Activated naive CD8-positive, alpha-beta T cell treated with anti-CD3 and anti-CD28 coated beads, Interleukin-2, amount 50 U/mL, for 24 hours (primary cell): ENCODE data around the gene PACSIN1.

Source experiments
- ATAC-seq: fragments of 150-1000 bp; cut with Tn5 transposase; one replicate; pipeline ENCODE4 v1.10.0; 2021
- DNase-seq: peaks from one replicate; pipeline ENCODE4 v3.0.0; 2021
- H3K27ac Mint-ChIP-seq: one replicate; pipeline ENCODE4 v1.8.0; 2021; ENCODE audit warnings: mild to moderate bottlenecking, mixed read lengths
- H3K27me3 Mint-ChIP-seq: one replicate; pipeline ENCODE4 v1.8.0; 2021; ENCODE audit warnings: mixed read lengths
- H3K36me3 Mint-ChIP-seq: one replicate; pipeline ENCODE4 v1.8.0; 2021; ENCODE audit warnings: low read depth, mixed read lengths
- H3K4me1 Mint-ChIP-seq: one replicate; pipeline ENCODE4 v1.8.0; 2021; ENCODE audit warnings: mixed read lengths
- H3K4me3 Mint-ChIP-seq: one replicate; pipeline ENCODE4 v1.8.0; 2021; ENCODE audit warnings: mild to moderate bottlenecking, moderate library complexity, mixed read lengths
- H3K9me3 Mint-ChIP-seq: one replicate; pipeline ENCODE4 v1.8.0; 2021; ENCODE audit warnings: mixed read lengths

PACSIN1 gene

DNA sequence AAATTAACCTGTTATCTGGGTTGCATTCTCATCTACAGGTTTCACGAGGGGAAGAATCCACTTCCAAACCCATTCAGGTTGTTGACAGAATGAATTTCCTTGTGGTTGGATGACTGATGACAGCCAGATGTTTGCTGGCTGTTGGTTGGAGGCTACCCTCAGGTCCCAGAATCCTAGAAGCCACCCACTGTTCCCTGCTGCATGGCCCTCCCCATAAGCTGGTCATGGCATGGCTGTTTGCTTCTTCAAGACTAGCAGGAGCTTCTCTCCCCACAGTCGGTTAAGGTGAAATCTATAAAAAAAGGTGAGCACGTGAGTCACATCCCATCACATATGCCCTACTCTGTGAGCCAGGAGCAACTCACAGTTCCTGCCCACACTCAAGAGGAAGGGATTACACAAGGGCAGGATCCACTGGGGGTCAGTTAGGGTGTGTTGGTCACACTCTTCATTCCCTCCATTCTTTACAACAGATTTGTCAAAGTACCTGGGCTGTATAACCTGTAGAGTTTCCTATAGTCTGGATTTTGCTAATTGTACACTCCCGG lies 20.5 kb upstream of the PACSIN1 start:
- H3K36me3 Mint-ChIP-seq: no peaks in the 10 kb centered on the region
- no peak overlapping the region for H3K4me3 Mint-ChIP-seq
- no peaks in the 10 kb centered on the region for H3K27me3 Mint-ChIP-seq
- DNase-seq (no peak), ATAC-seq (no peak)
- no peaks in the 10 kb centered on the region for H3K9me3 Mint-ChIP-seq
- H3K27ac Mint-ChIP-seq: no peak overlapping the region
- H3K4me1 Mint-ChIP-seq: peaks cover 2% of the 10 kb centered on the region

DNA sequence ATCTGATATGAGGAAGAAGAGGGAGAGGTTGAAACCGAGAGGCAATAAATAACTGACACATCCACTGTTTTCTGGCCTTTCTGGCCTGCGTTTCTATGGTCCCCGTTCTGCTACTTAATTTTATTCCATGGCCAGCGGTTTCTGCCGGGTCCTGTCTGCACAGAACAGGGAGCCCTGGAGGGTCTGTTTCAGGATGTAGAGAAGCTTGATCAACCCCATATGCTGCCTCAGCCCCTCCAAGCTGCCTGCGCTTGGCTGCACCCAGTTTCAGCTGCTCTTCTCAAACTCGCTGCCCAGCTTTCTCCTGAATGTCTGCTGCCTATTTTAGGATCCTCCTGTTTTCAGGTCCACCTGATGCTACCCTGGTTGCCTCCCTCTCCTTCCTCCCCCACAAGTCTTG lies 18.5 kb upstream of the PACSIN1 start:
- no peak for DNase-seq
- no peak overlapping the region for H3K4me3 Mint-ChIP-seq

DNA sequence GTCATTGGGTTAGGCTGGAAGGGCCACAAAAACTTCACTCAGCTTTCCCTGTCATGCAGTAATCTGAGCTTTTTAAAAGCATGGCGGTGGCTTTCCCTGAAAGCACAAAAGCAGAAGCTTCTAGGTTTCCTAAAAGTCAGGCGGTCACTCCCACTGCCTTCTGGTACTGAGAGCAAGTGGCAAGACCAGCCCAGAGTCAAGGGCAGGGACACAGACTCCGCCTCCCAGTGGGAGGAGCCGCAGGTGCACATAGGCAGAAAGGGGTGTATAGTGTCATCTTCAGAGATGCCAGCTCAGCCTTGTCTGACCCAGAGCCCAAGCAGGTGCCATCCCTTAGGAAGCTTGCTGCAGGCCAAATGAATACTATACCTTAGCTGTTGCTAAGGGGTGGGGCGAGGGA lies 18.0 kb upstream of the PACSIN1 start:
- DNase-seq (no peak), ATAC-seq (no peak)
- Mint-ChIP-seq H3K36me3 (no peaks in the 10 kb centered on the region), H3K9me3 (peaks cover 4% of the 10 kb centered on the region), H3K4me1 (no peaks in the 10 kb centered on the region), H3K27ac (no peak overlapping the region), H3K4me3 (no peak overlapping the region), H3K27me3 (no peaks in the 10 kb centered on the region)

More for the DNA sequence above, 18.5 kb upstream of the PACSIN1 start:
- no peak for ATAC-seq
- no peaks in the 10 kb centered on the region for H3K36me3 Mint-ChIP-seq
- H3K9me3 Mint-ChIP-seq: peaks cover 4% of the 10 kb centered on the region
- no peaks in the 10 kb centered on the region for H3K4me1 Mint-ChIP-seq
- no peaks in the 10 kb centered on the region for H3K27me3 Mint-ChIP-seq
- no peak overlapping the region for H3K27ac Mint-ChIP-seq

DNA sequence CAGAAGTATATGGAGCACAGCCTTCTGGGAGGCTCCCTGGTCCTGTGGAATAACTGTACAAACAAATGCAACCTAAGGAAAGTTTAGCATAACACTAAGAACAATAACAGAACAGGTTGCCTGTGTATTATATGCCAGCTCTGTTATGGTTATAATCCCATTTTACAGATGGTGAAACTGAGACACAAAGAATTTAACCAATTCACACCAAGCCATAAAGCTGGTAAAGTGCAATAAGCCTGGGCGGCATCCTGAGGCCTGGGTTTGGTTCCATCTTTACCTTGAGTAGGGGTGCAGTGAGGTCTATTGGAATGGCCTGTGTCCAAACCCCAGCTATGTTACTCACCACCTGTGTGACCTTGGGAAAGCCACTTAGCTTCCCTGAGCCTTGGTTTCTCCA lies 14.7 kb upstream of the PACSIN1 start:
- H3K4me3 Mint-ChIP-seq: no peak overlapping the region
- no peak for ATAC-seq
- H3K27me3 Mint-ChIP-seq: no peaks in the 10 kb centered on the region
- H3K36me3 Mint-ChIP-seq: no peaks in the 10 kb centered on the region
- H3K9me3 Mint-ChIP-seq: peaks cover 4% of the 10 kb centered on the region
- H3K27ac Mint-ChIP-seq: no peak overlapping the region
- no peaks in the 10 kb centered on the region for H3K4me1 Mint-ChIP-seq
- DNase-seq: no peak

DNA sequence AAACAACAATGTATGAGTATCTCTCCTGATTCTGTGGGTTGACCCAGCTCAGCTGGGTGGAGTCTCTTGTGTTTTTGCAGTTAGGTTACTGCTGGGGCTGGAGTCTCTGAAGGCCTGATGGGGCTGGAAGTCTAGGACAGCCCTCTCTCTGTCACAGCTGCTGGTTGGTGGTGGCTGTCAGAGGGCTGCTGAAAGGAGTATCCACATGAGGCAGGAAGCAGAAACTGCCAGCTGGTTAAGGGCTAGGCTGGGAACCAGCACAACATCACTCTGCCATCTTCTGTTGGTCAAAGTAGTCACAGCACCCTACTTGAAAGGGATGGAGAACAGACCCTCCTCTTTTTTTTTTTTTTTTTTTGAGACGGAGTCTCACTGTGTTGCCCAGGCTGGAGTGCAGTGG lies 10.0 kb upstream of the PACSIN1 start:
- Mint-ChIP-seq H3K27me3 (no peaks in the 10 kb centered on the region), H3K4me1 (no peaks in the 10 kb centered on the region), H3K36me3 (no peaks in the 10 kb centered on the region), H3K4me3 (no peak overlapping the region), H3K27ac (no peak overlapping the region), H3K9me3 (peaks cover 4% of the 10 kb centered on the region)
- DNase-seq (no peak), ATAC-seq (no peak)

DNA sequence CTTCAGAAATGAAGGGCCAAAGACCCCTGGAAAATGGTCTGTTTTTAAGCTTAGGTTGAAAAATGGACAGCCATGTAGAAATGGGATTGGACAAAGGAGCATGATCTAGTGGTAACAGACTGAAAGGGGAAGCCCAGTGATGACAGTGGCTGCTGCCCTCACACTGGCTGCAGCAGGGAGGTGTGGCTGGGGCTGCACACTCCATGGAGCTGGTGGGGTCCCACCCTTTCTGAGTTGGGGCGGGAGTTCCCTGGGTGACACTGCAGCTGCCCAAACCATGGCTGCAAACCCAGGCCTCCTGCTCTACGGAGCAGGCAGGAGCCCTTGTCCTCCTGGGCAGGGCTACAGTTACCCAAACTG lies 8.5 kb upstream of the PACSIN1 start:
- Mint-ChIP-seq H3K27me3 (no peaks in the 10 kb centered on the region), H3K27ac (no peak overlapping the region)

DNA sequence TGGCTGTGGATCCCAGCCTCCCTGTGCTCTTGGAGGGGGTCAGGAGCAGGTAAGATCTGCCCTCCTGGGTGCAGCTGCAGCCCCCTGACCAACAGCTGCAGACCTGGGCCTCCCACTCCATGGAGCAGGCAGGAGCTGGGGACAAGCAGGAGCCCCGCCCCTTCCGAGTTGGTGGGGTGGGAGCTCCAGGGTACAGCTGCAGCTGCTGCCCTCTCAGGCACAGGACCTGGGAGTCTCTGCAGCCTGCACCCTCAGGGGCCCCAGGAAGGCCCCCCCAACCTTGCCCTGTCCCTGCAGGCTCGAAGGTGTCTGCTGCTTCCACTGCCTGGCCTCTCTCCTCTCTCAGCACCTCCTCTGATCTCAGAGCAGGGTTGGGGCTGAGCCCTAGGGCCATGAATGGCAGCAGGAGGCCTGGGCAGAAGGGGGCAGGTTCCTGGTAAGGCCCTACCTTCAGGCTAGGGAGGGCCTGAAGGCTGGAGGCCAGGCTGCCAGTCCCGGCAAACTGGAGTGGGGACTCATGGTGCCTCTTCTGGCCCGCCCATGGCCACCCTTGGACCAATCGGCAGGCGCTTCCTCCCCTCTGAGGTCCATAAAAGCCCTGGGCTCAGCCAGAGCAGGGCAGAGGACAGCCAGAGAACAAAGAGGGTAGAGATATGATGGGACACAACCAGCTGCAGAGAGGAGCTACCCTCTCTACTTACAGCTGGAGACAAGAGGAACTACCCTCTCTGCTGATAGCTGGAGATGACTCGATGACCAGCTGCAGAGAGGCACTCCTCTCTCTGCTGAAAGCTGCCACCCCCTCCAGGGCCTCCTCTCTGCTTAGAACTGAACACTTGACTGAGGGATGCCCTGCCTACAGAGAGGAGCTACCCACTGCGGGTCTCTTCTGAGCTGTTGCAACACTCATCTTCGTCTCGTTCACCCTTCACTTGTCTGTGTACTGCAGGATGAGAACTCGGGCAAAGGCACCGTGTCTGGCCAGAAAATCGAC lies 7.8 kb upstream of the PACSIN1 start:
- Mint-ChIP-seq H3K4me3 (no peak overlapping the region), H3K27me3 (no peaks in the 10 kb centered on the region), H3K36me3 (no peaks in the 10 kb centered on the region), H3K9me3 (no peaks in the 10 kb centered on the region), H3K4me1 (no peaks in the 10 kb centered on the region), H3K27ac (no peak overlapping the region)
- DNase-seq (no peak), ATAC-seq (no peak)

More for the DNA sequence above, 8.5 kb upstream of the PACSIN1 start:
- Mint-ChIP-seq H3K4me3 (no peak overlapping the region), H3K36me3 (no peaks in the 10 kb centered on the region), H3K4me1 (no peaks in the 10 kb centered on the region), H3K9me3 (no peaks in the 10 kb centered on the region)
- no peak for ATAC-seq
- DNase-seq: no peak

DNA sequence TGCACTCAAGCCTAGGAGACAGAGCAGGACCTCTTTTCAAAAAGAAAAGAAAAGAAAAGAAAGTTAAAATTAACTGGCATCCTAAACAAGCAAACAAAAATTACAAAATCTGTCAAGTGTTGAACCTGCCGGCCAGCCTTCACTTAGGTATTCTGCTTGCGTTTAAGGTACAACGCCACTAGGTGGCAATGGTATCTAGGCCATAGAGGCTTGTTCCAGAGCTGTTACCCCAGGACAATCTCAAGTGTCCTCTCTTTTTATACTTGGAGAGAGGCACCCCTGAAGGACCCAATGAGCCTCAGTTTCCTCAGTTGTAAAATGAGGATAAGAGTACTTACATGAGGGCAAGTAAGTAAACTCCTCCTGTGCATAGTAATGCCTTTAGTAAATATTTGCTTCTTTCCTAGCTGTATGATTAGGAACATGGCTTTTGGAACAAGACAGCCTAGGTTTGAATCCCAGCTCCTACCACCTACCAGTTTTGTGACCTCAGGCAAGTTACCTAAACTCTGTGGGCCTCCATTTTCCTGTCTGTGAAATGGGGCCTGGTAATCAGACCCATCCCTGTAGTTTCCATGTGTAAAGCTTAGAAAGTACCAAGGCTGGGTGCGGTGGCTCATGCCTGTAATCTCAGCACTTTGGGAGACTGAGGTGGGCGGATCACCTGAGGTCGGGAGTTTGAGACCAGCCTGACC lies 5.8 kb upstream of the PACSIN1 start:
- H3K27ac Mint-ChIP-seq: no peak overlapping the region
- DNase-seq (peak; percentile 42), ATAC-seq (peak; percentile 61)
- H3K36me3 Mint-ChIP-seq: no peaks in the 10 kb centered on the region
- H3K27me3 Mint-ChIP-seq: peaks cover 6% of the 10 kb centered on the region
- H3K4me3 Mint-ChIP-seq: no peak overlapping the region
- no peaks in the 10 kb centered on the region for H3K4me1 Mint-ChIP-seq
- H3K9me3 Mint-ChIP-seq: no peaks in the 10 kb centered on the region

DNA sequence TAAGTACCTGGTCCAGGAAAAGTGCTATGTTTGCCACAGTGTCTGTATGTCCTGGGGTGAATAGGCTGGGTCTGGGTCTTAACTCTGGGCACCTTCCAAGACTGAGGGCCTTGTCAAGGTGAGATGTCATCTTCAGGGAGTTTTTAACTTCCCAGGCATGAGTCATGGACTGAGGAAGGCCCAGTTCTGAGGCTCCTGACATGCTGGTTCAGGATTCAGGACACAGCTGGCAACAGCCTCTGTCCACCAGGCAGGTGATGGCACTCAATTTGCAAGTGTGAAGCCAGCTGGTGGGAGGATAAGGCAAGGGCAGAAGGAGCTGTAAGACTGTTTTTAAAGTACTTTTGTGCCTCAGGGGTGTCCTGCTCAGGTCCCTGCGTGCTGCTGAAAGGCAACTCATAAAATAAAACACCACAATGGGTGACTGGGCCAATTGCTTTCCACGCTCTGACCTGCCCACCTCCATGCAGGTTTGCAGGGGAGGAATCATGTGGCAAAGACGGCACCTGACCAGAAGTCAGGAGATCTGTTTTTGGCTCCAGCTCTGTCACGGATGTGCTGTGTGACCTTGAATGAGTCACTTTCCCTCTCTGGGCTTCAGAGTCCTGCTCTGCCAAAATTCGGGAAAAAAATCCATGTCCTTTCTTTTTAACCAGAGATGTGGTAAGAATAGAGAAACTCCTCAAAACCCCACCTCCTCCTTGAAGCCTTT lies 4.9 kb upstream of the PACSIN1 start:
- DNase-seq (no peak), ATAC-seq (no peak)
- peaks cover 13% of the 10 kb centered on the region for H3K27me3 Mint-ChIP-seq
- no peak overlapping the region for H3K4me3 Mint-ChIP-seq
- no peaks in the 10 kb centered on the region for H3K9me3 Mint-ChIP-seq
- no peaks in the 10 kb centered on the region for H3K36me3 Mint-ChIP-seq
- H3K4me1 Mint-ChIP-seq: peaks cover 5% of the 10 kb centered on the region
- no peak overlapping the region for H3K27ac Mint-ChIP-seq

DNA sequence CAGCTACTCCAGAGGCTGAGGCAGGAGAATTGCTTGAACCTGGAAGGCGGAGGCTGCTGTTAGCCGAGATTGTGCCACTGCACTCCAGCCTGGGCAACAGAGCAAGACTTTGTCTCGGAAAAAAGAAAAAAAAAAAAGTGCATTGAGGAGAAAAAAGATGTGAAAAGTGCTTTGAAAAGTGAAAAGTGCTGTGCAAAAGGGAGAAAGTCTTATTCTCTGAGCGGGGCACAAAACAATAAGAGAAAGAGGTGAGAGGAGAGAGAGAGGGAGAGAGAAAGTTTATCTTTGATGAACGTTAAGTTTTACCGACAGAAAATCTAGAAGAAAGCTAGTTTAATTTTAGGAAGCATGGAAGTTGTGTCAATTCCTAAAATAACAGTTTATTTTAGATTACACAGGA lies 3.9 kb upstream of the PACSIN1 start:
- no peaks in the 10 kb centered on the region for H3K9me3 Mint-ChIP-seq
- H3K4me3 Mint-ChIP-seq: no peak overlapping the region
- H3K4me1 Mint-ChIP-seq: peaks cover 5% of the 10 kb centered on the region
- H3K27ac Mint-ChIP-seq: no peak overlapping the region
- peaks cover 17% of the 10 kb centered on the region for H3K27me3 Mint-ChIP-seq
- DNase-seq (no peak), ATAC-seq (no peak)
- H3K36me3 Mint-ChIP-seq: no peaks in the 10 kb centered on the region

DNA sequence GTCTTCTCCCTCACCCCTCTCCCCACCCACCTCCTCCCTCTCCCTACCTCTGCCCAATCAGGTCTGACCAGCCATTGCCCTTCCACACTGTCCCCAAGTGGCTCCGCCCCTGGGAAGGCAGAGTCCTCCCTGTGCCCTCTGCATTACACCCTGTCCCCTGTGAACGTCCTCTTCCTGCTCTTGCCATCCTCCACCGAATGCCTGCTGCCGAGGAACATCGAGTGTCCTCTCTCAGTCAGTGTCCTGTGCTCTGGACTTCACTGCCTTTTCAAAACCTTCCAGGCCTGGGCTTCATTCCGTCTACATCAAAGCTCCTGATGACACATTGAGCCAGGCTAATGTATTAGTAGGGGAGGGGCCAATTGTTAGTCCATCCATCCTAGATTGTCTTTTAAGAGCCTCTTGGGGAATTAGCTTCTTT lies 3.3 kb upstream of the PACSIN1 start:
- DNase-seq (no peak), ATAC-seq (no peak)
- H3K27me3 Mint-ChIP-seq: peaks cover 20% of the 10 kb centered on the region

DNA sequence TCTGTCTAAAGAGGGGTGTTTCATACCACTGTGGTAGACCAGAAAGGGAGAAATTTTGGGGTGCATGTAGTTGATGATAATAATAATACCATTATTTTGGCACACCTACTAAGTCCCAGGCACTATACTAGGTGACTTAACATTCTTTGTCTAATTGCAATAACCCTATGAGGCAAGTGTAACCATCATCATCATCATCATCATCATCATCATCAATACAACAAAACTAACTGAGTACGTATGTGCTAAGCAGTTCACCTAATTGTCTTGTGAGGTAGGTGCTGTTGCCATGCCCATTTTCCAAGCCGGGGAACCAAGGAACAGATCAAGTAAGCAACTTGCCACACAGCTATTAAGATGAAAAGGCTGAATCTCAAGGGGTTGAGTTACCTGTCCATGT lies 2.6 kb upstream of the PACSIN1 start:
- Mint-ChIP-seq H3K27me3 (peaks cover 20% of the 10 kb centered on the region), H3K36me3 (no peaks in the 10 kb centered on the region), H3K9me3 (no peaks in the 10 kb centered on the region), H3K27ac (no peak overlapping the region), H3K4me3 (no peak overlapping the region), H3K4me1 (peaks cover 5% of the 10 kb centered on the region)
- ATAC-seq: no peak
- DNase-seq: no peak

More for the DNA sequence above, 3.3 kb upstream of the PACSIN1 start:
- Mint-ChIP-seq H3K27ac (no peak overlapping the region), H3K4me3 (no peak overlapping the region), H3K4me1 (peaks cover 5% of the 10 kb centered on the region), H3K9me3 (no peaks in the 10 kb centered on the region), H3K36me3 (no peaks in the 10 kb centered on the region)

DNA sequence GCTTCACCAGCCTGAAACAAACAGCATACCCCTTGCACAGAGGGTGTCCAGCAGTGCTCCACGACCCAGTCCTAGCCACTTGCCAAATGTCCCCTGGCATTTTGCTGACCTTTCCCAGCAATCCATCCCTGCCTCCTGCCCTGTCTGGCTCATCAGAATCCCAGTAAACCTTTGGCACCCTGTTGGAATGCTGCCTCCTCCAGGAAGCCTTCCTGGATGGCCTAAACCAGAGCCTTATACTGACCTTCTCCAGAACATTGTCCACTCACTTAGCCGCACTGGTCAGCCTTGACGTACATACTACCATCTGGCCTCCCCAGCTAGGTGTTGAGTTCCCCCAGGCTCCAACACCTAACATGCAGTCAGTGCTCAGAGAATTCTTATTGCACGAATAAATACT lies 2.0 kb upstream of the PACSIN1 start:
- peaks cover 6% of the 10 kb centered on the region for H3K4me1 Mint-ChIP-seq
- no peak overlapping the region for H3K27ac Mint-ChIP-seq
- H3K36me3 Mint-ChIP-seq: no peaks in the 10 kb centered on the region
- H3K27me3 Mint-ChIP-seq: peaks cover 20% of the 10 kb centered on the region
- no peak for ATAC-seq
- H3K4me3 Mint-ChIP-seq: no peak overlapping the region
- DNase-seq: no peak
- H3K9me3 Mint-ChIP-seq: no peaks in the 10 kb centered on the region
